Endothelial cell of umbilical vein (primary cell): ENCODE data around the gene ZFR. TPM values are rescaled to one million over a fixed set of nuclear protein-coding genes. Genes with fewer than 3 reads are reported as not detected.

Experiments
- BruUV-seq: library from RNA; stranded (reverse); fragments of 400-500 nt; replicated peaks from 2 replicates; lab custom pipeline; 2021; lab: Mats Ljungman, UMichigan
- CTCF ChIA-PET: fragments of 300-600, 350-600 bp; sonication (Branson Sonifier 250); formaldehyde crosslinking; loops from one replicate; lab custom pipeline; 2021; ENCODE audit warnings: antibody characterized with exemption, inconsistent platforms; lab: Charles Lee
- POLR2A ChIA-PET: fragments of 300-600, 350-600 bp; sonication (Branson Sonifier 250); formaldehyde crosslinking; loops from one replicate; lab custom pipeline; 2021; ENCODE audit warnings: antibody characterized with exemption, inconsistent platforms; lab: Charles Lee
- DNase-seq: peaks from one replicate; pipeline ENCODE4 v3.0.0-alpha.2; 2011; ENCODE audit warnings: low read depth, low spot score
- FAIRE-seq: peaks from 2 replicates; lab custom pipeline; 2011; peaks lifted over from hg19 to GRCh38; lab: Jason Lieb, UNC
- H2AFZ ChIP-seq: 2 replicates; pipeline ENCODE4 v1.6.0; 2012; ENCODE audit warnings: low read depth, low read length, control low read depth, inconsistent platforms
- H3K27ac ChIP-seq: 2 replicates; pipeline ENCODE4 v1.5.1; 2011; ENCODE audit warnings: low read depth, mild to moderate bottlenecking, control low read depth, low read length, moderate library complexity; ENCODE audit not compliant: insufficient read depth
- H3K27me3 ChIP-seq, 2 experiments: 2 replicates each; pipeline versions ENCODE4 v1.6.0 to v1.6.1; 2011; ENCODE audit warnings: low read length in 2 of 2, mixed read lengths in 1 of 2; ENCODE audit not compliant: control insufficient read depth in 2 of 2, insufficient read depth in 2 of 2
- H3K36me3 ChIP-seq, 2 experiments: 2 replicates in 1 of 2; 3 replicates in 1 of 2; pipeline ENCODE4 v1.5.1; 2011; ENCODE audit warnings: low read length in 2 of 2, mild to moderate bottlenecking in 1 of 2, moderate library complexity in 1 of 2; ENCODE audit not compliant: control insufficient read depth in 2 of 2, insufficient read depth in 2 of 2; ENCODE audit errors: extremely low read depth in 1 of 2
- H3K4me1 ChIP-seq: 3 replicates; pipeline ENCODE4 v1.5.1; 2011; ENCODE audit warnings: mild to moderate bottlenecking, low read length; ENCODE audit not compliant: control insufficient read depth, insufficient read depth; ENCODE audit errors: extremely low read depth
- H3K4me2 ChIP-seq: 2 replicates; pipeline ENCODE4 v1.6.1; 2011; ENCODE audit warnings: low read length, control low read depth, mixed read lengths; ENCODE audit not compliant: insufficient read depth
- H3K4me3 ChIP-seq, 3 experiments: fragments of 200-600 bp in 1 of 3; sonication (generic), shearing (Covaris generic) in 1 of 3; replicated peaks in 1 of 3; 2 replicates each; pipeline ENCODE4 v1.5.1; 2011 to 2016; ENCODE audit warnings: control low read depth in 3 of 3, low read length in 3 of 3, mild to moderate bottlenecking in 2 of 3, inconsistent platforms in 1 of 3, low read depth in 1 of 3, moderate library complexity in 1 of 3; ENCODE audit not compliant: insufficient read depth in 1 of 3
- H3K79me2 ChIP-seq: 2 replicates; pipeline ENCODE4 v1.6.0; 2012; ENCODE audit warnings: low read length, inconsistent platforms; ENCODE audit not compliant: control insufficient read depth, insufficient read depth
- H3K9ac ChIP-seq: replicated peaks from 2 replicates; pipeline ENCODE3; 2011; ENCODE audit warnings: low read length, control low read depth; ENCODE audit not compliant: insufficient read depth; ENCODE audit errors: extremely low read depth
- H3K9me1 ChIP-seq: replicated peaks from 3 replicates; pipeline ENCODE4 v1.6.0; 2011; ENCODE audit warnings: mild to moderate bottlenecking, low read length; ENCODE audit not compliant: control insufficient read depth, insufficient read depth; ENCODE audit errors: extremely low read depth
- H3K9me3 ChIP-seq: replicated peaks from 2 replicates; pipeline ENCODE4 v1.5.1; 2012; ENCODE audit warnings: low read length, inconsistent platforms; ENCODE audit not compliant: control insufficient read depth, insufficient read depth
- H4K20me1 ChIP-seq: replicated peaks from 2 replicates; pipeline ENCODE3; 2011; ENCODE audit warnings: mild to moderate bottlenecking, low read length; ENCODE audit not compliant: control insufficient read depth, insufficient read depth; ENCODE audit errors: extremely low read depth
- EZH2 ChIP-seq: IDR thresholded peaks from 2 replicates; pipeline ENCODE4 v1.6.1; 2012; ENCODE audit warnings: borderline replicate concordance, low read depth, mild to moderate bottlenecking, moderate library complexity, low read length, inconsistent platforms; ENCODE audit not compliant: severe bottlenecking
- FOS ChIP-seq: IDR thresholded peaks from 2 replicates; pipeline ENCODE4 v1.6.1; 2011; ENCODE audit warnings: mild to moderate bottlenecking, low read length, moderate library complexity, borderline replicate concordance; ENCODE audit not compliant: insufficient read depth
- GATA2 ChIP-seq: IDR thresholded peaks from 2 replicates; pipeline ENCODE4 v1.7.0; 2011; ENCODE audit warnings: low read depth, mild to moderate bottlenecking, moderate library complexity, mixed read lengths, low read length; ENCODE audit not compliant: insufficient read length, insufficient read depth
- JUN ChIP-seq: IDR thresholded peaks from 2 replicates; pipeline ENCODE4 v1.6.1; 2011; ENCODE audit warnings: borderline replicate concordance, low read depth; ENCODE audit not compliant: insufficient read length, insufficient read depth
- MAX ChIP-seq: IDR thresholded peaks from 2 replicates; pipeline ENCODE4 v1.6.1; 2011; ENCODE audit not compliant: insufficient read depth, insufficient read length
- MYC ChIP-seq: IDR thresholded peaks from one replicate; pipeline ENCODE4 v1.6.1; 2011; ENCODE audit warnings: mild to moderate bottlenecking, low read depth, low read length
- POLR2A ChIP-seq: IDR thresholded peaks from 2 replicates; pipeline ENCODE4 v1.6.1; 2012; ENCODE audit warnings: low read depth, mild to moderate bottlenecking, control low read depth, low read length
- POLR2AphosphoS5 ChIP-seq: IDR thresholded peaks from 2 replicates; pipeline ENCODE4 v1.6.1; 2012; ENCODE audit warnings: low read depth, mild to moderate bottlenecking, control low read depth, low read length, moderate library complexity; ENCODE audit not compliant: insufficient read depth
- dilution Hi-C: fragments of 300-500 bp; cut with MboI; formaldehyde crosslinking; loops from one replicate; pipeline ENCODE4 v1.15.0; 2019; ENCODE audit warnings: low sequenced_read_pairs; ENCODE audit not compliant: extremely low pct_ligation_motif_present
- intact Hi-C: fragments of 100-400 bp; cut with micrococcal nuclease; formaldehyde crosslinking; loops from one replicate; pipeline ENCODE4 v1.10.0; 2022
- polyA plus RNA-seq, 4 experiments: library from polyadenylated mRNA; depleted of rRNA in 3 of 4; stranded (reverse) in 3 of 4; unstranded in 1 of 4; fragments of >200 nt; gene quantifications; 2 replicates each; pipeline versions ENCODE4 v1.2.1 to v1.2.3, GENCODE V29; 2011 to 2012; ENCODE audit warnings: missing spikeins in 1 of 4
- total RNA-seq: library from RNA; stranded (reverse); gene quantifications from 2 replicates; pipeline ENCODE4 v1.2.3, GENCODE V29; 2021
- TF ChIP-seq, protein P1 (sequence below), 2 donors: IDR thresholded peaks; 1 replicate in 1 of 2; 2 replicates in 1 of 2; pipeline ENCODE4 v1.5.1; 2011; ENCODE audit warnings: low read length in 2 of 2, mild to moderate bottlenecking in 2 of 2, moderate library complexity in 2 of 2, control low read depth in 1 of 2, inconsistent platforms in 1 of 2, low read depth in 1 of 2; ENCODE audit not compliant: insufficient read depth in 1 of 2; ENCODE audit errors: extremely low read depth in 1 of 2

Gene ZFR
- total and polyA plus RNA-seq, 2 donors (not counting 3 experiments of a cell fraction or from before 2014, with no cell fraction given) = 60.1 to 79.4 TPM

GRCh38 chr5:32319926-32320543, 124.5 kb downstream of the ZFR start:
- Histone ChIP-seq H3K4me1 (no peaks in the 10 kb centered on the region), H3K4me2 (no peak overlapping the region), H3K9me1 (no peaks in the 10 kb centered on the region), H3K9ac (no peak overlapping the region), H3K9me3 (no peaks in the 10 kb centered on the region), H3K27me3 (no peaks in the 10 kb centered on the region), H3K27ac (no peak overlapping the region), H3K36me3 (no peaks in the 10 kb centered on the region), H2AFZ (no peak overlapping the region), H3K79me2 (no peaks in the 10 kb centered on the region), H3K4me3 (no peak overlapping the region), H4K20me1 (no peaks in the 10 kb centered on the region)
- no peak for DNase-seq
- POLR2A ChIA-PET = no interaction called here
- dilution Hi-C loops (no loop called here), intact Hi-C loops (no loop called here)
- TF ChIP-seq GATA2 = no peak
- no peak for TF ChIP-seq POLR2AphosphoS5
- no peak for TF ChIP-seq MYC
- TF ChIP-seq MAX = no peak
- TF ChIP-seq POLR2A = no peak
- TF ChIP-seq EZH2 = no peak
- TF ChIP-seq, protein P1, sequence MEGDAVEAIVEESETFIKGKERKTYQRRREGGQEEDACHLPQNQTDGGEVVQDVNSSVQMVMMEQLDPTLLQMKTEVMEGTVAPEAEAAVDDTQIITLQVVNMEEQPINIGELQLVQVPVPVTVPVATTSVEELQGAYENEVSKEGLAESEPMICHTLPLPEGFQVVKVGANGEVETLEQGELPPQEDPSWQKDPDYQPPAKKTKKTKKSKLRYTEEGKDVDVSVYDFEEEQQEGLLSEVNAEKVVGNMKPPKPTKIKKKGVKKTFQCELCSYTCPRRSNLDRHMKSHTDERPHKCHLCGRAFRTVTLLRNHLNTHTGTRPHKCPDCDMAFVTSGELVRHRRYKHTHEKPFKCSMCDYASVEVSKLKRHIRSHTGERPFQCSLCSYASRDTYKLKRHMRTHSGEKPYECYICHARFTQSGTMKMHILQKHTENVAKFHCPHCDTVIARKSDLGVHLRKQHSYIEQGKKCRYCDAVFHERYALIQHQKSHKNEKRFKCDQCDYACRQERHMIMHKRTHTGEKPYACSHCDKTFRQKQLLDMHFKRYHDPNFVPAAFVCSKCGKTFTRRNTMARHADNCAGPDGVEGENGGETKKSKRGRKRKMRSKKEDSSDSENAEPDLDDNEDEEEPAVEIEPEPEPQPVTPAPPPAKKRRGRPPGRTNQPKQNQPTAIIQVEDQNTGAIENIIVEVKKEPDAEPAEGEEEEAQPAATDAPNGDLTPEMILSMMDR (IDR thresholded peaks at IDR 0.05; ENCODE audit: extremely low read depth in 1 of 2, insufficient read depth in 1 of 2, low read depth in 1 of 2, low read length in 2 of 2) = no peak
- TF ChIP-seq JUN = no peak
- no peak for TF ChIP-seq FOS
- BruUV-seq = no TSS peak
- CTCF ChIA-PET = interaction anchor here (1.0 to 2.9 kb wide), 4 partner anchors 9 to 88 kb away, joined by 3 to 16 read pairs (median 6); no protein-coding TSS in a partner anchor
- FAIRE-seq = no peak
